KOPT-K1 (cell line): ENCODE results near the gene GBX2.

Experiments used
- H3K27ac ChIP-seq: fragments of 200-600 bp; sonication (generic); 2 replicates; pipeline ENCODE4 v1.5.1; 2016; ENCODE audit warnings: antibody characterized with exemption, mild to moderate bottlenecking, low read depth, low read length; ENCODE audit not compliant: poor library complexity, severe bottlenecking
- H3K36me3 ChIP-seq: fragments of 200-600 bp; sonication (generic); 2 replicates; pipeline ENCODE4 v1.5.1; 2017; ENCODE audit warnings: antibody characterized with exemption, mild to moderate bottlenecking, low read length, moderate library complexity; ENCODE audit not compliant: insufficient read depth
- H3K9me3 ChIP-seq: fragments of 200-600 bp; sonication (generic); 2 replicates; pipeline ENCODE4 v1.5.1; 2017; ENCODE audit warnings: antibody characterized with exemption, low read length, mild to moderate bottlenecking; ENCODE audit not compliant: insufficient read depth, poor library complexity, severe bottlenecking

GBX2 gene

DNA sequence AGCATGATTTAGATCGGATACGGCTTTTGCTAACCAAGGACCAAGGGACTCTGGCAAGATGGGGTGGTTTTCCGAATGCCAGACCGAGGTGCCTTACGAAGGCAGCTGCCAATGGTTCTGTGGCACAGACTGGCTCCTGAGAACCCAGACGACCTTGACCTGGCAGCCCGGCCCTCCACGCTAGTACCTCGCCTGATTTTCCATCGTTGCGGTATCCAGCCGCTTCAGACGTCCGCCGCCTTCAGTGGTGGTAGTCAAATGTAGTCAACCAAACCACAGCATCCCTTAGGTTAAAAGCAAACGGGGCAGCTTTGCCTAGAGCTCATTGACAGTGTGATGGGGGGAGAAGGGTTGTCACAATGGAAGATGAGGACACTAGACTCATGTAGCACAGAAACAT is 42.6 kb downstream of the GBX2 start:
- H3K36me3 ChIP-seq = no peaks in the 10 kb centered on the region
- H3K9me3 ChIP-seq = no peaks in the 10 kb centered on the region
- H3K27ac ChIP-seq = no peak overlapping the region

DNA sequence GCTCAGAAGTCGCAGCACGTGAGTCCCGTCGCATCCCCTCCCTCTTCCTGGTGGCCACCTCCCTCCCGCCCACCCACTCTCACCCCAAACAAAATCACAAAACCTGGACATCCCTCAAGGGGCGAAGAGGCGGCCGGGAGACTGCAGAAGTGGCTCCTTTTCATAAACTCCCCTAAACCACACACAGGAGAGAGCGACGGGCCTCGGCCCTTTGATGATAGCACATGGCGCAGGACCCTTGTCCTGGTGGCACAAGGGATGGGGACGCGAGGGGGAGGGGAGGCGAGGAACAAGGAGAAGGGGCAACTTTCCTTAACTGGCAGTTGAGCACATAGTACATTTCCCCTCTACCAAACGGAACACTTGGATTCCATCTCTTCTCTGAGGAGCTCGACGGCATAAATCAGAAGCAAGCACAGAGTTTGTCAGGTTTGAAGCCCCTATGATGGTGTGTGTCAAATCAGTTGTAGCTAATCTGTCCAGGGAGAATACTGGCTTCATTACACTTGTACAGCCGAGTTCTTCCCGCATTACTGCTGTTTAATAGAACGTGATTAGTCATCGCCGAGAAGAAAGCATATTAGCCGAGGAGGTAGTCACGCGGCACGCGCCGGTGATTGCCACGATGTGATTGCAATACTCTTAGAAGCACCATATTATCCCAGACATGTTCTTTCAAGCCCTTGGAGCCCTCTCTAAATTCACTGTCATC is 43.8 kb downstream of the GBX2 start:
- Histone ChIP-seq H3K36me3 (no peaks in the 10 kb centered on the region), H3K27ac (no peak overlapping the region), H3K9me3 (no peaks in the 10 kb centered on the region)

DNA sequence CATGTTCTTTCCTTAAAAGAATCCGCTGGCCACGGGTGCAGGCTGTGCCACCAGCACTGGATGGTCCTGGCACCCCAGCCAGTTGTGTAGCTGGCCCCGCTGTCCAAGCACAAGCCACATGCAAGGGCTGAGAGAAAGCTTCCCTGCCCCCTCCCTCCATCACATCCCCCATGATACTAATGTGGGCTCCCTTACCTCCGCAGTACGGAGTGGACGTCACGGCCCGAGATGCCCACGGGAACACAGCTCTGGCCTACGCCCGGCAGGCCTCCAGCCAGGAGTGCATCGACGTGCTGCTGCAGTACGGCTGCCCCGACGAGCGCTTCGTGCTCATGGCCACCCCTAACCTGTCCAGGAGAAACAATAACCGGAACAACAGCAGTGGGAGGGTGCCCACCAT is 44.5 kb downstream of the GBX2 start:
- no peaks in the 10 kb centered on the region for H3K9me3 ChIP-seq
- H3K36me3 ChIP-seq = no peaks in the 10 kb centered on the region
- no peak overlapping the region for H3K27ac ChIP-seq

DNA sequence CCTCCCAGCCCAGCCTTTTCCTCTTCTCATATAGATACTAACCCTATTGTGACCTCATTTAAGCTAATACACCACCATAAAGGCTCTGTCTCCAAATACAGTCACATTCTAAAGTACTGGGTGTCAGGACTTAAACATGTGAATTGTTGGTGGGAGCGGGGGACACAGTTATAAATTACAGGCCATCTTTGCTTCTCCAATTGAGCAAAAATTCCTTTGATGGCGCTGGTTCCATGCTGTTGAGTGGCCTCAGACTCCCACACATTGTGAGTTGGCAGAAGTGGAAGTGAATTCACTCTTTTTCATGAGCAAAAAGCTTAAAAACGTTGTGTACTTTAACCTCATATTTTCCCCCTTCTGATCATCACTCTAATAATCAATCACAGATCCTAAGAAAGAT is 46.0 kb downstream of the GBX2 start:
- Histone ChIP-seq H3K9me3 (no peaks in the 10 kb centered on the region), H3K36me3 (no peaks in the 10 kb centered on the region), H3K27ac (no peak overlapping the region)

DNA sequence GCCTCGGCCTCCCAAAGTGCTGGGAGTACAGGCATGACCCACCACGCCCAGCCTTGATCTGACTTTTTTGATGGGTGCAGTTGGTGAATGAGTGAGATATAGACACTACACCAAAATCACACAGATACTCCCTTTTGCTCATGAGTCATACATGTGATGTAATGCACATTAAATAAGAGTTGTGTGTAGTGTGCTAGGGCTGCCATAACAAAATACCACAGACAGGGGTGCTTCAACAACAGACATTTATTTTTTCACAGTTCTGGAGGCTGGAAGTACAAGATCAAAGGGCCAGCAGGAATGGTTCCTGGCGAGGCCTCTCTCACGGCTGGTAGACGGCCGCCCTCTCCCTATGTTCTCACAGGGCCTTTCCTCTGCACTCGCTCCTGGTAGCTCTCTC is 46.6 kb downstream of the GBX2 start:
- Histone ChIP-seq H3K36me3 (no peaks in the 10 kb centered on the region), H3K27ac (no peak overlapping the region), H3K9me3 (no peaks in the 10 kb centered on the region)

DNA sequence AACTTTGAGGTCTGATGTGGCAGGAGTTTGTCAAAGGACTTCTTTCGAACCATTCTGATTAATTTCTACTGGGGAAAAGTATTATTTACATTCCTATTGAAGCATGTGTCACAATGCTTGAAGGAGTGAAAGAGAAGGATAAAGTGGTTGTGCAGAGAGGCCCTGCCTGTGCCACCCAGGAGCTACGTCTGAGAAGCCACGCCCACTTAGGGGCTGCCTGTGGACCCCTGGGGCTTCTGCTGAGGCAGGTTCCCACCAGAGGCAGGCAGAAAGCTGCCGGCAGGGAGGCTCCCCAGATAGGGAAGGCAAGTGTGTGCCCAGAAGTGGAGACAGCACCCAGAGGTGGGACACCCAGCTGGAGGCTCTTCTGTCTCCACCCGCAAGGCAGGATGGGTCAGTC is 47.4 kb downstream of the GBX2 start:
- H3K36me3 ChIP-seq = no peaks in the 10 kb centered on the region
- H3K27ac ChIP-seq = no peak overlapping the region
- H3K9me3 ChIP-seq = no peaks in the 10 kb centered on the region

DNA sequence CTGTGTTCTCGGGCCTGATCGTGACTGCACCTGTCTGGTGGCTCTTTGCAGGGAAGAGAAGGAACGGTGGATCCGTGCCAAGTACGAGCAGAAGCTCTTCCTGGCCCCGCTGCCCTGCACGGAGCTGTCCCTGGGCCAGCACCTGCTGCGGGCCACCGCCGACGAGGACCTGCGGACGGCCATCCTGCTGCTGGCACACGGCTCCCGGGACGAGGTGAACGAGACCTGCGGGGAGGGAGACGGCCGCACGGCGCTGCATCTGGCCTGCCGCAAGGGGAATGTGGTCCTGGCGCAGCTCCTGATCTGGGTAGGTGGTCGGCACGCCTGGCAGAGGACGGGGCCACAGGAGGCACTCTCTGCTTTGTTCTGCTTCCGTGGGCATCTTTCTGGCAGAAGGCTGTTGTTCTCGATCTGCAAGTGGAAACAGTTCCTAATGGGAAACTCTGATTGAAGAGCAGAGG is 48.0 kb downstream of the GBX2 start:
- Histone ChIP-seq H3K27ac (no peak overlapping the region), H3K9me3 (no peaks in the 10 kb centered on the region), H3K36me3 (no peaks in the 10 kb centered on the region)

DNA sequence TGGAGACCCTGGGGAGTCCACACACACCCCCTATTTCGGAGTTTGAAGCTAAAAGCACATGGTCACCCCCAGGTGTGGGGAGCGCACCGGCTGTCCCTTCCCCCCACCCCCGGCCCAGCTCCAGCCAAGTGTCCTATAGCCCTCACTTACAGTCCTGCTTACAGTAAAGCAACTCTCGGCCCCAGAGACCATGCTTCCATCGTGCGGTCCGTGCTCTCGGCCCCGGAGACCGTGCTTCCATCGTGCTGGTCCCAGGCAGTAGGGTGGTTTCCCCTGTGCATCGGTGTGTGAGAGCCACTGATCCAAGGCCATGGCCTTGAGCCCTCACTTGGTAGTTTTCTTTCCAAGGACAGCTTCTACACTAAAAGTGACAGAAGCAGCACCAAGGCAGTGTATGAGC is 48.7 kb downstream of the GBX2 start:
- no peak overlapping the region for H3K27ac ChIP-seq
- H3K9me3 ChIP-seq = no peaks in the 10 kb centered on the region

DNA sequence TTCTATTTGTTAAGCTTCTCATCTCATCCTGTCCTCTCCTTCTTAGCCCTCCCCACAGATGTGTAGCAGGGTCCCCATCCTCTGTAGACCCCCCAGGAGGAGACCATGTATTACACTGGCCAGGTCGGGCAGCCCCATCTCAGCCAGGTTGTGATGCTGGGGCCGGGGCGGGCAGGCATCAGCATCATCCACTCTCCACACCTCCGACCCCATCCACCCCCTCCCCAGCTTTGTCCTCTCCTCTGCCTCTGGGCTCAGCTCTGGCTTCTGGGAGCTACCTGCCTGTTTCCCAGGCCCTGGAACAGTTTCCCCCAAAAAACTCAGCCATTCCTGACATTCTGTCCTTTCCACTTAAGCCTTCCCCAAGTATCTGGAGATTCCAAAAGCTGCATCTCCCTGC is 49.2 kb downstream of the GBX2 start:
- H3K36me3 ChIP-seq = no peaks in the 10 kb centered on the region
- no peaks in the 10 kb centered on the region for H3K9me3 ChIP-seq
- no peak overlapping the region for H3K27ac ChIP-seq

More for the DNA sequence above, 48.7 kb downstream of the GBX2 start:
- H3K36me3 ChIP-seq = no peaks in the 10 kb centered on the region

DNA sequence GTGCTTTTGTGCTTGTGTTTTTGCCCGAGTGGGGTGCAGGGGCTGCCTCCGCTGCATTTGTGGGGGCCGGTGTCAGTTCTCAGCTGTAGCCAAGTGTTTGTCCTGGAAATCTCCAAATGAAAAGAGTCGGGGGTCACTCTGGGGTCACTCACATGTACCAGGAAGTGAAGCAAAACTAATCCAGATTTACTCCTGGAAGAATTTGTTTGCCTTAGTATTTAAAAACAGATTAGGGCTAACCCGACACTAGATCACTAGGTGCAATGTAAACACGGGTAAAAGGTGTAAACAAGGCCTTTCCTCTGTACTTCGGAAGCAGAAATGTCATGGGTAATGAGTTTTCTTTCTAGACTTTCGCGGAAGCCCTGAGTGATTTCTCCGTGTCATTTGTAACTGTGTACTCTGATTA is 50.3 kb downstream of the GBX2 start:
- H3K27ac ChIP-seq = no peak overlapping the region
- no peaks in the 10 kb centered on the region for H3K36me3 ChIP-seq
- no peaks in the 10 kb centered on the region for H3K9me3 ChIP-seq

DNA sequence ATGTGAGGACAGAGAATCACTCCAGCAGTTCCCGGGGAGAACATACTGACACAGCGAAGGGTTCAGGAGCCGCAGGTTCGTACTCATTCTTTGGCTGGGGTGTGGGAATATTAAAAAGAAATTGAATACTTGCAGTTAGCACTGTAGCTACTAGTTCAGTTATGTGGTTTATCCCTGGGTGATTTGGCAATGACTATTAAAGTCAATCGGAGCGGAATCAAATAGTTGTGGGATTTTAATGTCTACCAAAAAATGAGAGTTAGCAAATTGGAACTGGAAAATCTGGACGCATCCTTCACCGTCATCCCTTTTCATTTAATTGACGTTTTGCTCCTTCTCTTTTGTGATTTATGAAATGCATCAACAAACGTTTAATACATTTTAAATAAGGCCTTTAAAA is 50.8 kb downstream of the GBX2 start:
- no peak overlapping the region for H3K27ac ChIP-seq
- no peaks in the 10 kb centered on the region for H3K36me3 ChIP-seq
- no peaks in the 10 kb centered on the region for H3K9me3 ChIP-seq
